ENCODE results near the gene MTNR1A.

- no peak for TF ChIP-seq NUFIP1 (IDR thresholded peaks at IDR 0.05; ENCODE audit: partially characterized antibody)
- TF ChIP-seq ZNF212 (CRISPR knock-in tag; IDR thresholded peaks at IDR 0.05), result no peak
- TF ChIP-seq CHD1 (IDR thresholded peaks at IDR 0.05; ENCODE audit: low read length), result no peak
- TF ChIP-seq SRF (CRISPR knock-in tag; IDR thresholded peaks at IDR 0.05), result no peak
- no peak for TF ChIP-seq SIN3A (IDR thresholded peaks at IDR 0.05; ENCODE audit: borderline replicate concordance in 2 of 2, control insufficient read depth in 1 of 2, low read depth in 2 of 2, low read length in 2 of 2)
- TF ChIP-seq ZBTB33 (CRISPR knock-in tag; IDR thresholded peaks at IDR 0.05), result no peak
- TF ChIP-seq BDP1 (IDR thresholded peaks at IDR 0.05; ENCODE audit: insufficient read depth, insufficient read length), result no peak
- no peak for TF ChIP-seq ZNF511 (CRISPR knock-in tag; IDR thresholded peaks at IDR 0.05)
- TF ChIP-seq ZNF232 (CRISPR knock-in tag; IDR thresholded peaks at IDR 0.05), result no peak
- no peak for TF ChIP-seq SMAD3 (CRISPR knock-in tag; conservative IDR thresholded peaks at IDR 0.05)
- TF ChIP-seq POLR2A (conservative IDR thresholded peaks at IDR 0.05), result no peak
- TF ChIP-seq KDM2B (CRISPR knock-in tag; IDR thresholded peaks at IDR 0.05), result no peak
Measured at GRCh38 chr4:186560647-186561046, 5.3 kb upstream of the MTNR1A start.
